Measurements from ENCODE around the gene FBXO34. TPM values are rescaled to one million over a fixed set of nuclear protein-coding genes. Genes with fewer than 3 reads are reported as not detected.
A peak's percentile ranks its signal among the peaks of the same experiment; 100 is the strongest.

Gene FBXO34
- total and polyA plus RNA-seq, 2 of the 13 experiments (the other 11 are each of a cell fraction or from before 2014, with no cell fraction given): 8.8 to 13.5 TPM

GRCh38 chr14:55271572-55272298 is 514 bp downstream of the FBXO34 start (continued):
- TF ChIP-seq ZBTB39 (CRISPR knock-in tag; IDR thresholded peaks at IDR 0.05): no peak
- no peak for TF ChIP-seq ZNF749 (CRISPR knock-in tag; IDR thresholded peaks at IDR 0.05; ENCODE audit: borderline replicate concordance)
- no peak for TF ChIP-seq ZNF737 (CRISPR knock-in tag; IDR thresholded peaks at IDR 0.05; ENCODE audit: borderline replicate concordance)
- peak; percentile 45; the same call in 1 of the 2 replicates for TF ChIP-seq MYC (CRISPR knock-in tag; IDR thresholded peaks at IDR 0.05; ENCODE audit: borderline replicate concordance)
- TF ChIP-seq FOXA1 (IDR thresholded peaks at IDR 0.05): no peak
- TF ChIP-seq FOXA1 (CRISPR knock-in tag; IDR thresholded peaks at IDR 0.05): no peak
- TF ChIP-seq NFIB (CRISPR knock-in tag; IDR thresholded peaks at IDR 0.05; ENCODE audit: borderline replicate concordance): no peak
- TF ChIP-seq ZBTB37 (CRISPR knock-in tag; IDR thresholded peaks at IDR 0.05): no peak
- peak; percentile 16; the same call in 1 of the 2 replicates for TF ChIP-seq NRL (CRISPR knock-in tag; IDR thresholded peaks at IDR 0.05; ENCODE audit: borderline replicate concordance)
- no peak for TF ChIP-seq ZNF432 (CRISPR knock-in tag; IDR thresholded peaks at IDR 0.05; ENCODE audit: borderline replicate concordance)
- TF ChIP-seq U2AF1 (optimal IDR thresholded peaks at IDR 0.05; ENCODE audit: low read depth, low read length): no peak
- no peak for TF ChIP-seq ZNF567 (CRISPR knock-in tag; IDR thresholded peaks at IDR 0.05; ENCODE audit: borderline replicate concordance)
- no peak for TF ChIP-seq MED1 (CRISPR knock-in tag; IDR thresholded peaks at IDR 0.05)
- no peak for TF ChIP-seq TRIM22 (IDR thresholded peaks at IDR 0.05)
- no peak for TF ChIP-seq ZNF552 (CRISPR knock-in tag; IDR thresholded peaks at IDR 0.05; ENCODE audit: borderline replicate concordance)
- no peak for TF ChIP-seq MTF1 (CRISPR knock-in tag; IDR thresholded peaks at IDR 0.05)
- TF ChIP-seq ZBTB20 (CRISPR knock-in tag; IDR thresholded peaks at IDR 0.05; ENCODE audit: borderline replicate concordance, low read depth): no peak
- no peak for TF ChIP-seq ZKSCAN8 (CRISPR knock-in tag; IDR thresholded peaks at IDR 0.05; ENCODE audit: borderline replicate concordance)
- TF ChIP-seq YEATS2 (CRISPR knock-in tag; IDR thresholded peaks at IDR 0.05; ENCODE audit: borderline replicate concordance): no peak
- TF ChIP-seq ZNF83 (CRISPR knock-in tag; IDR thresholded peaks at IDR 0.05; ENCODE audit: borderline replicate concordance): no peak
- no peak for TF ChIP-seq RBAK (CRISPR knock-in tag; IDR thresholded peaks at IDR 0.05)
- no peak for TF ChIP-seq ZNF580 (CRISPR knock-in tag; IDR thresholded peaks at IDR 0.05; ENCODE audit: borderline replicate concordance, low read depth)
- no peak for TF ChIP-seq ZMAT5 (CRISPR knock-in tag; IDR thresholded peaks at IDR 0.05; ENCODE audit: borderline replicate concordance, low read depth)

All from HepG2 (cell line).